ENCODE results near the gene LLPH.

The LLPH gene

GRCh38 chr12:66090157-66090556, 40.4 kb downstream of the LLPH start:
- no peak for DNase-seq (ENCODE audit: low read depth in 2 of 2)

DNA sequence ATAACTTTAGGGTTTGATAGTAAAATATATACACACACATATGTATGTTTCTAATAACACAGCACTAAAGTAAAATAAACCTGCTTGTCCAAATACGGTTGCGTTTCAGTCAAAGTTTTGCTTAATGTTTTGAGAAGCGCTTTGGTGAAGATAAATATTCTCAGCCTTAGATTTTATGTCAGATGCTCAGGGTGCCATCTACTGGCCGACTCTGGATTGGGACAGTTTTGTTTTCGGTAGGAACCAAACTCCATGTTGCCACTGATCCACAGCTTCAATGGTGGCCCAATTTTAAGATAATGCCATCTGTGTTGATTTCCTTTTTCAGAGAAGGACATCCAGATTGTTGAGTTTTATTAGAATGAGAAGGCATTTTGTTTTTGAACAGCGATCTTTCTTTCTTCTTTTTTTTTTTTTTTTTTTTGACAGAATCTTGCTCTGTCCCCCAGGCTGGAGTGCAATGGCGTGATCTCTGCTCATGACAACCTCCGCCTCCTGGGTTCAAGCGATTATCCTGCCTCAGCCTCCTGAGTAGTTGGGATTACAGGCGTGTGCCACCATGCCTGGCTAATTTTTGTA, 43.1 kb downstream of the LLPH start:
- DNase-seq (ENCODE audit: low read depth in 2 of 2), result no peak

DNA sequence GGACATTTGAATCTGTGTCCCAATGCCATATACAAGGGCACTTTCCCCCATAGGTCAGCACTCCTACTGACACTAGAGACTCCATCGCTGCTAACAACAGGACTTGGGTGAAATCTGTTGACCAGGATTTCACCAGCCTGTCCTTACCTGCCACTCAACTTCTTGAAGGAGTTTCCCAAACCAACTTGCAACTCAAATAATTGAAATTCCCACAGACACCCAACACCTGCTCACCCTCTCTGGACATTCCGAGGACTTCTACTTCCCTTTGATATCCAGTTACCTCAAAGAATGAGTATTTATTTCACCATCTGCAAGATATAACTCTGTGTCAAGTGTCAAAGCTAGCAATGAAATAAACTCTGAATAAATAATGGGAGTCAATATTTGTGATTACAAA, 44.6 kb downstream of the LLPH start:
- no peak for DNase-seq (ENCODE audit: low read depth in 2 of 2)

GRCh38 chr12:66085213-66085612, 45.3 kb downstream of the LLPH start:
- no peak for DNase-seq (ENCODE audit: low read depth in 2 of 2)

DNA sequence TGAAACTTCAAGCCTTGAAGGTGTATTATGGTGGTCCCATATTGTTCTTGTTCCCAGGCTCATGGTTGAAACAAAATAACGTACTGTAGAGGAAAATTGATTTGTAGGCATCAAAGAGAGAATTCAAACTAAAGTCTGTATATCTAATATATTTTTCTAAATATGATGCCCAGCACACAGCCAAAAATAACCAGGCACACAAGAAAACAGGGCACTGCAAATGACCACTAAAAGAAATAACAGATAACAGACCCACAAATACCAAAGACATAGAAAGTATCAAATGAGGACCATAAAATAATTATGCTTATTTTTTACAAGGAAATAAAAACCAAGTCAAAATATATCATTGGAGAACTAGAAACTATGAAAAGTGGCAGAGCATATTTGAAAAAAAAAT, 46.8 kb downstream of the LLPH start:
- DNase-seq (ENCODE audit: low read depth in 2 of 2), result no peak

GRCh38 chr12:66082744-66083143, 47.8 kb downstream of the LLPH start:
- DNase-seq (ENCODE audit: low read depth in 2 of 2), result no peak

- no peak for DNase-seq (ENCODE audit: low read depth in 2 of 2)
Observed at GRCh38 chr12:66080791-66081190, 49.8 kb downstream of the LLPH start.

- DNase-seq (ENCODE audit: low read depth in 2 of 2), result no peak
Observed at GRCh38 chr12:66077542-66077941, 53.0 kb downstream of the LLPH start.

DNA sequence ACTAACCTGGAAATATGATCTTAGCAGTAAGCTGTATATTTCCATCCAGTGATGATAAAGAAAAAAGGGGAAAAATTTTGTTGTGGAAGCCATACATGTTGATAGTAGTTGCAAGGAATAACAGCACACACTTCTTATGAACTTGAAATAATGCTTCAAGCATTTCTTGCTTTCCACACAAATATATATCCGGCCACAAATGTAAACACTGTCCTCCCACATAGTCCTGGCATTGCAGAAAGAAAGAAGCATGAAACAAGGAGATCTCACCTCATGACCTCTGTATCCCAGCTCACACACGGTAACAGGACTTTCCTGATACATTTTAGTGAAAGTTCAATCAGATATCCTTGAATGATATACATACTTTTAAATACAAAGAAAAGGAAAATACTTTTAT, 56.0 kb downstream of the LLPH start:
- DNase-seq (ENCODE audit: low read depth in 2 of 2), result no peak

GRCh38 chr12:66072566-66072965, 58.0 kb downstream of the LLPH start:
- no peak for DNase-seq (ENCODE audit: low read depth in 2 of 2)

DNA sequence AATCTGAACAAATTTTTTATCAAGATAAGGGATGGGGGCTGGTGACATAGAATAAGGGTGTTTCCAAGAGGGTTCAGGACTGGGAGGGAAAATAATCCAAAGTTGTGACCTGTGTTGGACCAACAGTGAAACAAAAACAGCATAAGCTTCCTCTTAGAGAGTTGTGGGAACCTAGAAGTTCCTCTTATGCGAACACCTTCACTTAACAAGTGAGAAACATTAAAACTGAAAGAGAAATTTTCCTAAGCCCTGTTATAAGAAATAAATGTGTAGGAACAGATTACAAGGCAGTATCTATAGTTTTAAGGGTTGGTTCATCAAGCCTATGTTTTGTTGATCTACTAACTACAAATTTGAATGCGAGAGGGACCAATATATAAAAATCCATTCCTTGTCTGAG, 58.4 kb downstream of the LLPH start:
- DNase-seq (ENCODE audit: low read depth in 2 of 2), result no peak

GRCh38 chr12:66071549-66071948, 59.0 kb downstream of the LLPH start:
- DNase-seq (ENCODE audit: low read depth in 2 of 2), result no peak

DNA sequence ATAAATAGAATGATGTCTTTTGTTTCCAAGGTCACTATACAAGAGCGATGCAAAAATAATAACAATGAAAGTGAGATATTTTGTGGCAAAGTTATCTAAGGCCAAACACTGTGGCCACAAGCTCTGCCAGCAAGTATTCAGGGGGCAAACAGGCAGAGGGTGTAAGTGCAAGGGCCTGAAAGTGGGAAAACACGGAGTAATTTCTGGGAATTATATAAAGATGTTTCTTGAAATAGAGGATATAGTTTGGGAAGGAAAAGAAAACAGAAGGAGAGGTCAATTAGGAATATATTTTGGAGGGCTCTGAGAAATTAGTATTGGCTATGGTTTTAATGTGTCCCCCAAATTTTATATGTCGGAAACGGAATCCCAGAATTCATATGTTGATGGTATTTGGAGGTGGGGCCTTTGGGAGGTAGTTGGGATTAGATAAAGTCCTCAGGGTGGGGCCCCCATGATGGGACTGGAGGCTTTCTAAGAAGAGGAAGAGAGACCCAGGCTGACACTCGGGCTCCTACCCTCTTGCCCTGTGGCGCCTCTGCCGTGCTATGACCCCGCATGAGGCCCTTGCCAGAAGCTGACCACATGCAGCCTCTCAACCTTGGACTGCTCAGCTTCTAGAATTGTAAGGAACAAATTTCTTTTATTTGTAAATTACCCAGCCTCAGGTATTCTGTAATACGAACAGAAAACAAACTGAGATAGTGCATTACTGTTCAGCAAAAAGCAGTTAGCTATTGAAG, 60.0 kb downstream of the LLPH start:
- no peak for DNase-seq (ENCODE audit: low read depth in 2 of 2)

GRCh38 chr12:66066929-66067523, 63.5 kb downstream of the LLPH start:
- DNase-seq (ENCODE audit: low read depth in 2 of 2), result no peak
